ENCODE results near the gene CTSO. TPM values are rescaled to one million over a fixed set of nuclear protein-coding genes. Genes with fewer than 3 reads are reported as not detected.

Gene CTSO
- total RNA-seq, 2 donors from 2014 or later: 0.77 to 2.6 TPM

- H3K36me3 Mint-ChIP-seq: no peaks in the 10 kb centered on the region
- no peak for ATAC-seq
- no peak overlapping the region for H3K27ac Mint-ChIP-seq
- no peak for DNase-seq (ENCODE audit: low spot score in 2 of 2)
- H3K9me3 Mint-ChIP-seq: peaks cover 3 to 5% of the 10 kb centered on the region in 2 donors
Measured at GRCh38 chr4:155891058-155891457, 62.6 kb downstream of the CTSO start.

- Mint-ChIP-seq H3K36me3 (no peaks in the 10 kb centered on the region), H3K27ac (no peak overlapping the region), H3K9me3 (peaks cover 0 to 3% of the 10 kb centered on the region in 2 donors)
- no peak for ATAC-seq
- DNase-seq (ENCODE audit: low spot score in 2 of 2): no peak
Measured at GRCh38 chr4:155889946-155890345, 63.7 kb downstream of the CTSO start.

- ATAC-seq: no peak
- Mint-ChIP-seq H3K27ac (no peak overlapping the region), H3K36me3 (no peaks in the 10 kb centered on the region), H3K9me3 (peaks cover 0 to 3% of the 10 kb centered on the region in 2 donors)
- no peak for DNase-seq (ENCODE audit: low spot score in 2 of 2)
Measured at GRCh38 chr4:155889031-155889793, 64.5 kb downstream of the CTSO start.

- DNase-seq (ENCODE audit: low spot score in 2 of 2) (no peak), ATAC-seq (no peak)
- Mint-ChIP-seq H3K36me3 (no peaks in the 10 kb centered on the region), H3K9me3 (peaks cover 0 to 8% of the 10 kb centered on the region in 2 donors), H3K27ac (no peak overlapping the region)
Measured at GRCh38 chr4:155887847-155888570, 65.7 kb downstream of the CTSO start.

- DNase-seq (ENCODE audit: low spot score in 2 of 2) (no peak), ATAC-seq (no peak)
- Mint-ChIP-seq H3K36me3 (no peaks in the 10 kb centered on the region), H3K9me3 (peaks cover 0 to 8% of the 10 kb centered on the region in 2 donors), H3K27ac (no peak overlapping the region)
Measured at GRCh38 chr4:155887045-155887444, 66.6 kb downstream of the CTSO start.

GRCh38 chr4:155885666-155886065, 68.0 kb downstream of the CTSO start:
- no peak for DNase-seq (ENCODE audit: low spot score in 2 of 2)
- H3K9me3 Mint-ChIP-seq: peaks cover 0 to 5% of the 10 kb centered on the region in 2 donors
- no peak for ATAC-seq
- H3K36me3 Mint-ChIP-seq: no peaks in the 10 kb centered on the region
- no peak overlapping the region for H3K27ac Mint-ChIP-seq

GRCh38 chr4:155883895-155884294, 69.8 kb downstream of the CTSO start:
- H3K36me3 Mint-ChIP-seq: no peaks in the 10 kb centered on the region
- ATAC-seq: no peak

GRCh38 chr4:155881555-155881954, 72.1 kb downstream of the CTSO start:
- Mint-ChIP-seq H3K9me3 (peaks cover 0 to 5% of the 10 kb centered on the region in 2 donors), H3K36me3 (peaks cover 0 to 10% of the 10 kb centered on the region in 2 donors), H3K27ac (no peak overlapping the region)
- no peak for DNase-seq (ENCODE audit: low spot score in 2 of 2)
- no peak for ATAC-seq

More at GRCh38 chr4:155883895-155884294, 69.8 kb downstream of the CTSO start:
- Mint-ChIP-seq H3K9me3 (peaks cover 0 to 5% of the 10 kb centered on the region in 2 donors), H3K27ac (no peak overlapping the region)
- DNase-seq (ENCODE audit: low spot score in 2 of 2): no peak

- H3K27ac Mint-ChIP-seq: no peak overlapping the region
- ATAC-seq (no peak), DNase-seq (ENCODE audit: low spot score in 2 of 2) (no peak)
- H3K9me3 Mint-ChIP-seq: peaks cover 5 to 7% of the 10 kb centered on the region in 2 donors
- H3K36me3 Mint-ChIP-seq: peaks cover 0 to 10% of the 10 kb centered on the region in 2 donors
Measured at GRCh38 chr4:155879767-155880166, 73.9 kb downstream of the CTSO start.

GRCh38 chr4:155878611-155879010, 75.1 kb downstream of the CTSO start:
- H3K27ac Mint-ChIP-seq: no peak overlapping the region
- no peak for ATAC-seq
- peaks cover 0 to 10% of the 10 kb centered on the region in 2 donors for H3K36me3 Mint-ChIP-seq
- no peak for DNase-seq (ENCODE audit: low spot score in 2 of 2)
- peaks cover 0 to 7% of the 10 kb centered on the region in 2 donors for H3K9me3 Mint-ChIP-seq

- no peak overlapping the region for H3K27ac Mint-ChIP-seq
- H3K9me3 Mint-ChIP-seq: peaks cover 0 to 7% of the 10 kb centered on the region in 2 donors
- peaks cover 0 to 10% of the 10 kb centered on the region in 2 donors for H3K36me3 Mint-ChIP-seq
- DNase-seq (ENCODE audit: low spot score in 2 of 2): no peak
- no peak for ATAC-seq
Measured at GRCh38 chr4:155877971-155878370, 75.7 kb downstream of the CTSO start.

- ATAC-seq: no peak
- peaks cover 0 to 7% of the 10 kb centered on the region in 2 donors for H3K9me3 Mint-ChIP-seq
- no peak for DNase-seq (ENCODE audit: low spot score in 2 of 2)
- H3K36me3 Mint-ChIP-seq: peaks cover 0 to 10% of the 10 kb centered on the region in 2 donors
- H3K27ac Mint-ChIP-seq: no peak overlapping the region
Measured at GRCh38 chr4:155875878-155876277, 77.8 kb downstream of the CTSO start.

Other genes with a start within 250 kb of the CTSO start
- under 1 TPM; 0.20 to 0.27 TPM for gene GUCY1B1, start 194.8 kb downstream of the CTSO start, total RNA-seq
- gene ASIC5, start 87.6 kb downstream of the CTSO start, total RNA-seq: not detected
- gene TDO2, start 50.2 kb downstream of the CTSO start, total RNA-seq: not detected

Data from activated naive CD4-positive, alpha-beta T cell treated with anti-CD3 and anti-CD28 coated beads, Interleukin-2, amount 50 U/mL, for 72 hours (primary cell).